MM.1S (cell line): ENCODE measurements around the gene ZBTB39.

Experiments used
- DNase-seq: peaks from one replicate; pipeline ENCODE4 v3.0.0-alpha.2; 2015
- H2AFZ ChIP-seq: fragments of 300-600 bp; sonication (generic); 2 replicates; pipeline ENCODE4 v1.6.0; 2016; ENCODE audit warnings: antibody characterized with exemption, low read length
- H3F3A ChIP-seq: fragments of 300-600 bp; sonication (generic); 2 replicates; pipeline ENCODE4 v1.6.1; 2016; ENCODE audit warnings: mild to moderate bottlenecking, antibody characterized with exemption, low read length, moderate library complexity, mixed read lengths; ENCODE audit not compliant: insufficient read depth
- H3K27ac ChIP-seq: fragments of 300-600 bp; sonication (generic); 2 replicates; pipeline ENCODE4 v1.5.1; 2016; ENCODE audit warnings: mild to moderate bottlenecking, low read length
- H3K27me3 ChIP-seq: fragments of 300-600 bp; sonication (generic); replicated peaks from 2 replicates; pipeline ENCODE4 v1.6.0; 2016; ENCODE audit warnings: low read length; ENCODE audit not compliant: insufficient read depth
- H3K36me3 ChIP-seq: fragments of 300-600 bp; sonication (generic); replicated peaks from 2 replicates; pipeline ENCODE4 v1.6.1; 2016; ENCODE audit warnings: mild to moderate bottlenecking, low read length, mixed read lengths; ENCODE audit not compliant: insufficient read depth
- H3K4me1 ChIP-seq: fragments of 300-600 bp; sonication (generic); 2 replicates; pipeline ENCODE4 v1.6.1; 2016; ENCODE audit warnings: low read length, mixed read lengths
- H3K4me2 ChIP-seq: fragments of 300-600 bp; sonication (generic); 2 replicates; pipeline ENCODE4 v1.6.0; 2016; ENCODE audit warnings: low read depth, low read length
- H3K4me3 ChIP-seq: fragments of 300-600 bp; sonication (generic); 2 replicates; pipeline ENCODE4 v1.5.1; 2016; ENCODE audit warnings: low read length, mixed read lengths
- H3K79me2 ChIP-seq: fragments of 300-600 bp; sonication (generic); 2 replicates; pipeline ENCODE4 v1.6.1; 2016; ENCODE audit warnings: mixed run types, low read length, mixed read lengths
- H3K9ac ChIP-seq: fragments of 300-600 bp; sonication (generic); 2 replicates; pipeline ENCODE4 v1.6.1; 2016; ENCODE audit warnings: low read length, mixed read lengths
- H3K9me2 ChIP-seq: fragments of 300-600 bp; sonication (generic); replicated peaks from 2 replicates; pipeline ENCODE4 v1.6.1; 2016; ENCODE audit warnings: mild to moderate bottlenecking, low read length, mixed read lengths; ENCODE audit not compliant: insufficient read depth
- H3K9me3 ChIP-seq: fragments of 300-600 bp; sonication (generic); replicated peaks from 2 replicates; pipeline ENCODE4 v1.6.1; 2016; ENCODE audit warnings: mild to moderate bottlenecking, low read length, mixed read lengths; ENCODE audit not compliant: insufficient read depth
- H4K20me1 ChIP-seq: fragments of 300-600 bp; sonication (generic); 2 replicates; pipeline ENCODE4 v1.6.1; 2016; ENCODE audit warnings: mild to moderate bottlenecking, low read length, moderate library complexity, mixed read lengths; ENCODE audit not compliant: insufficient read depth
- EZH2 ChIP-seq: fragments of 300-600 bp; sonication (generic); optimal IDR thresholded peaks from 2 replicates; pipeline ENCODE3; 2017; ENCODE audit warnings: low read depth, mild to moderate bottlenecking, antibody characterized with exemption, low read length, mixed read lengths
- EZH2phosphoT487 ChIP-seq: fragments of 300-600 bp; sonication (generic); IDR thresholded peaks from 2 replicates; pipeline ENCODE4 v1.6.1; 2018; ENCODE audit warnings: antibody characterized with exemption, low read length
- TF ChIP-seq, protein P1 (sequence below): fragments of 300-600 bp; sonication (generic); IDR thresholded peaks from 2 replicates; pipeline ENCODE4 v1.5.1; 2016; ENCODE audit warnings: antibody characterized with exemption, low read length, mixed read lengths

ZBTB39 gene

DNA sequence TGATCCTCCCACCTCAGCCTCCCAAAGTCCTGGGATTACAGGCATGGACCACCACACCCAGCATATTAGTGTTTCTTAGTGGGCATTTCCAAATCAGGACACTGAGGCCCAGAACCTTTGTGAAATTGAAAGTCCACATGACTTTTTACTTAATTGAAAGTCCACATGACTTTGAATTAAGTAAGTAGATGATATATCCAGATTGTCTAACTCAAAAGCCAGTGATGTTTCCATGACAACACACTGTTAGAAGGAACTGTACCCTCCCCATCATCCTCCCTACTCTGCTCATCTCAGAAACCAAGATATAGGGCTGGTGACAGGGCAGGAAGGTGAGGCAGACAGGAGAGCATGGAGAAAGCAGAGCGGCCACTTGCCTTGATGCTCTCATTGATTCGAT is 36.3 kb upstream of the ZBTB39 start:
- no peak overlapping the region for H3K9ac ChIP-seq
- no peaks in the 10 kb centered on the region for H3K4me1 ChIP-seq
- no peaks in the 10 kb centered on the region for H4K20me1 ChIP-seq
- H3K9me3 ChIP-seq, result no peaks in the 10 kb centered on the region
- no peaks in the 10 kb centered on the region for H3K36me3 ChIP-seq
- H2AFZ ChIP-seq, result no peak overlapping the region
- DNase-seq, result no peak
- H3K4me3 ChIP-seq, result no peak overlapping the region
- H3F3A ChIP-seq, result no peaks in the 10 kb centered on the region
- H3K9me2 ChIP-seq, result no peaks in the 10 kb centered on the region
- H3K4me2 ChIP-seq, result no peak overlapping the region
- H3K27me3 ChIP-seq, result no peaks in the 10 kb centered on the region
- TF ChIP-seq EZH2 (no peak), EZH2phosphoT487 (no peak)
- TF ChIP-seq, protein P1, sequence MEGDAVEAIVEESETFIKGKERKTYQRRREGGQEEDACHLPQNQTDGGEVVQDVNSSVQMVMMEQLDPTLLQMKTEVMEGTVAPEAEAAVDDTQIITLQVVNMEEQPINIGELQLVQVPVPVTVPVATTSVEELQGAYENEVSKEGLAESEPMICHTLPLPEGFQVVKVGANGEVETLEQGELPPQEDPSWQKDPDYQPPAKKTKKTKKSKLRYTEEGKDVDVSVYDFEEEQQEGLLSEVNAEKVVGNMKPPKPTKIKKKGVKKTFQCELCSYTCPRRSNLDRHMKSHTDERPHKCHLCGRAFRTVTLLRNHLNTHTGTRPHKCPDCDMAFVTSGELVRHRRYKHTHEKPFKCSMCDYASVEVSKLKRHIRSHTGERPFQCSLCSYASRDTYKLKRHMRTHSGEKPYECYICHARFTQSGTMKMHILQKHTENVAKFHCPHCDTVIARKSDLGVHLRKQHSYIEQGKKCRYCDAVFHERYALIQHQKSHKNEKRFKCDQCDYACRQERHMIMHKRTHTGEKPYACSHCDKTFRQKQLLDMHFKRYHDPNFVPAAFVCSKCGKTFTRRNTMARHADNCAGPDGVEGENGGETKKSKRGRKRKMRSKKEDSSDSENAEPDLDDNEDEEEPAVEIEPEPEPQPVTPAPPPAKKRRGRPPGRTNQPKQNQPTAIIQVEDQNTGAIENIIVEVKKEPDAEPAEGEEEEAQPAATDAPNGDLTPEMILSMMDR, result no peak
- H3K27ac ChIP-seq, result no peak overlapping the region
- no peaks in the 10 kb centered on the region for H3K79me2 ChIP-seq

DNA sequence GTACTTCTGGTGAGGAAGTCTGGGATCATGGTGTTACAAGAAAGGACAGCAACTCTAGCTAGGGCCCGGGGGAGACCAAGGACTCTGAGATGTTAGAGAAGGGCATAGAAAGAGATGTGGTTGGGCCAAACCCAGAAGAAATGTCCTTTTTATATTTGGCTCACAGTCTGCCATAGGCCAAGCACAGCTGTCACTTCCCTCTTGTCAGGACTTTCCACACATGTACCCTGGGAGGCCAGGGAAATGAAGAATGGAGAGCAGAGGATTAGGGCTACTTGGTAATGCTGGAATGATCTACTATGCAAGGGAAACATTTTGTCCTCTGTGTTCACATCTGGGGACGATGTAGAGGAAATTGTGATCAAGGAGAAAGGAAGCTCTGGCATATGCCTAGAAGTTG is 34.4 kb upstream of the ZBTB39 start:
- Histone ChIP-seq H3K4me1 (no peaks in the 10 kb centered on the region), H3F3A (no peaks in the 10 kb centered on the region), H2AFZ (no peak overlapping the region), H3K4me2 (no peak overlapping the region), H3K9me2 (no peaks in the 10 kb centered on the region), H3K9ac (no peak overlapping the region), H3K27me3 (no peaks in the 10 kb centered on the region), H3K9me3 (no peaks in the 10 kb centered on the region), H4K20me1 (no peaks in the 10 kb centered on the region), H3K4me3 (no peak overlapping the region), H3K79me2 (no peaks in the 10 kb centered on the region), H3K36me3 (no peaks in the 10 kb centered on the region), H3K27ac (no peak overlapping the region)
- TF ChIP-seq, protein P1, result no peak
- TF ChIP-seq EZH2, result no peak
- no peak for TF ChIP-seq EZH2phosphoT487
- DNase-seq, result no peak

DNA sequence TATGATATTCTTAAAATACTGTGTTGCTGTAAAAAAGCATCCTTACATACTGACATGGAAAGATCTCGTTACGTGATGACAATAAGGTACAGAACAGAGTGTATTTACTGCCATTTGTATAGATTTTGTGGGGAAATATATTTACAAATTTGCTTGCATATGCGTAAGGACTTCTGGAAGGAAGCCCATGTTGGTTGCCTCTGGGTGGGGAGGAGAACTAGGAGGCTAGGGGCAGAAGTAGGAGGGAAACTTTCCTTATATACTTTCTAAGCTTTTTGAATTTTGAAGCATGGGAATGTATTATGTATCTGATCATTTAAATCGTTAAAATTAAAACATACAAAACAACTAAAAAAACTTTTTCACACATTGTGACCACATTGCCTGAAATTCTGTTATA is 33.9 kb upstream of the ZBTB39 start:
- Histone ChIP-seq H3K9ac (no peak overlapping the region), H3K79me2 (no peaks in the 10 kb centered on the region), H3K4me1 (no peaks in the 10 kb centered on the region), H3K4me3 (no peak overlapping the region), H3K36me3 (no peaks in the 10 kb centered on the region), H3F3A (no peaks in the 10 kb centered on the region), H4K20me1 (no peaks in the 10 kb centered on the region), H3K27me3 (no peaks in the 10 kb centered on the region), H3K4me2 (no peak overlapping the region), H3K27ac (no peak overlapping the region), H2AFZ (no peak overlapping the region), H3K9me2 (no peaks in the 10 kb centered on the region), H3K9me3 (no peaks in the 10 kb centered on the region)
- no peak for TF ChIP-seq EZH2phosphoT487
- TF ChIP-seq, protein P1, result no peak
- no peak for TF ChIP-seq EZH2
- no peak for DNase-seq
